GM18873 (cell line): ENCODE data around the gene ZNF79.

ENCODE experiments used
- ATAC-seq: cut with Tn5 transposase; IDR thresholded peaks from one replicate; pipeline ENCODE4 v1.9.1; 2021; ENCODE audit warnings: mild to moderate bottlenecking, moderate library complexity, moderate number of reproducible peaks; ENCODE audit not compliant: unreplicated experiment, low FRiP score

ZNF79 gene

GRCh38 chr9:127397646-127398274, 26.4 kb upstream of the ZNF79 start:
- no peak for ATAC-seq

- no peak for ATAC-seq
Observed at GRCh38 chr9:127398275-127398647, 25.9 kb upstream of the ZNF79 start.

GRCh38 chr9:127398715-127399400, 25.3 kb upstream of the ZNF79 start:
- no peak for ATAC-seq

- no peak for ATAC-seq
Observed at GRCh38 chr9:127399736-127400269, 24.4 kb upstream of the ZNF79 start.

- ATAC-seq: no peak
Observed at GRCh38 chr9:127402401-127403090, 21.6 kb upstream of the ZNF79 start.

- no peak for ATAC-seq
Observed at GRCh38 chr9:127403507-127404192, 20.5 kb upstream of the ZNF79 start.

GRCh38 chr9:127404631-127405030, 19.6 kb upstream of the ZNF79 start:
- no peak for ATAC-seq

- no peak for ATAC-seq
Observed at GRCh38 chr9:127405344-127406125, 18.6 kb upstream of the ZNF79 start.

- ATAC-seq: no peak
Observed at GRCh38 chr9:127406799-127407491, 17.2 kb upstream of the ZNF79 start.

GRCh38 chr9:127407492-127407843, 16.7 kb upstream of the ZNF79 start:
- ATAC-seq: no peak

- no peak for ATAC-seq
Observed at GRCh38 chr9:127411122-127411521, 13.1 kb upstream of the ZNF79 start.

- no peak for ATAC-seq
Observed at GRCh38 chr9:127415141-127415540, 9.0 kb upstream of the ZNF79 start.

GRCh38 chr9:127415657-127416056, 8.5 kb upstream of the ZNF79 start:
- no peak for ATAC-seq

- no peak for ATAC-seq
Observed at GRCh38 chr9:127417131-127418036, 6.8 kb upstream of the ZNF79 start.

GRCh38 chr9:127418037-127418471, 6.1 kb upstream of the ZNF79 start:
- ATAC-seq: no peak

- ATAC-seq: no peak
Observed at GRCh38 chr9:127419348-127419747, 4.8 kb upstream of the ZNF79 start.

- no peak for ATAC-seq
Observed at GRCh38 chr9:127421057-127421456, 3.1 kb upstream of the ZNF79 start.

GRCh38 chr9:127422133-127422782, 1.9 kb upstream of the ZNF79 start:
- no peak for ATAC-seq
